Panc1 (cell line): ENCODE data around the gene IL16. TPM values are rescaled to one million over a fixed set of nuclear protein-coding genes. Genes with fewer than 3 reads are reported as not detected.

ENCODE experiments used
- ATAC-seq: fragments of 200-7000 bp; cut with Tn5 transposase; 2 replicates; pipeline ENCODE4 v1.9.1; 2020; ENCODE audit warnings: mild to moderate bottlenecking, moderate library complexity
- BruUV-seq: library from RNA; stranded (reverse); fragments of 400-500 nt; replicated peaks from 2 replicates; lab custom pipeline; 2021; lab: Mats Ljungman, UMichigan
- CTCF ChIA-PET: fragments of 300-600 bp; sonication (Branson Sonifier 250); formaldehyde crosslinking; loops from one replicate; lab custom pipeline; 2022; ENCODE audit warnings: antibody characterized with exemption; lab: Charles Lee
- POLR2A ChIA-PET: fragments of 300-600 bp; sonication (Branson Sonifier 250); formaldehyde crosslinking; loops from one replicate; lab custom pipeline; 2022; ENCODE audit warnings: antibody characterized with exemption; lab: Charles Lee
- DNase-seq: peaks from one replicate; pipeline ENCODE4 v3.0.0-alpha.2; 2010; ENCODE audit warnings: low read depth, low spot score
- H3K27ac ChIP-seq: 2 replicates; pipeline ENCODE4 v1.5.1; 2011; ENCODE audit warnings: mild to moderate bottlenecking, low read length, inconsistent platforms
- H3K27me3 ChIP-seq: fragments of 200-500 bp; sonication (Bioruptor generic); 2 replicates; pipeline ENCODE4 v1.6.0; 2014; ENCODE audit warnings: low read length, inconsistent platforms; ENCODE audit not compliant: control insufficient read depth, insufficient read depth
- H3K36me3 ChIP-seq: fragments of 200-500 bp; sonication (Bioruptor generic); 2 replicates; pipeline ENCODE4 v1.5.1; 2014; ENCODE audit warnings: inconsistent platforms, mild to moderate bottlenecking, low read length, moderate library complexity; ENCODE audit not compliant: control insufficient read depth, insufficient read depth
- H3K4me1 ChIP-seq: 2 replicates; pipeline ENCODE4 v1.5.1; 2011; ENCODE audit warnings: inconsistent platforms, mild to moderate bottlenecking, low read length, moderate library complexity; ENCODE audit not compliant: control insufficient read depth, insufficient read depth
- H3K4me3 ChIP-seq, 2 experiments: 2 replicates each; pipeline ENCODE4 v1.5.1; 2011 to 2012; ENCODE audit warnings: low read depth in 2 of 2, low read length in 2 of 2, mild to moderate bottlenecking in 2 of 2, inconsistent platforms in 1 of 2, moderate library complexity in 1 of 2
- H3K9me3 ChIP-seq: fragments of 200-500 bp; sonication (Bioruptor generic); 2 replicates; pipeline ENCODE4 v1.5.1; 2014; ENCODE audit warnings: low read depth, mild to moderate bottlenecking, inconsistent platforms, low read length, moderate library complexity; ENCODE audit not compliant: control insufficient read depth, insufficient read depth
- CTCF ChIP-seq: fragments of 450-650 bp; IDR thresholded peaks from 2 replicates; pipeline ENCODE4 v1.5.1; 2017; ENCODE audit warnings: mild to moderate bottlenecking
- POLR2AphosphoS5 ChIP-seq: IDR thresholded peaks from 2 replicates; pipeline ENCODE4 v1.6.1; 2012; ENCODE audit warnings: mild to moderate bottlenecking, low read depth, low read length, moderate library complexity
- REST ChIP-seq, 2 experiments: IDR thresholded peaks; 2 replicates each; pipeline ENCODE4 v1.6.1; 2011 to 2012; ENCODE audit warnings: low read depth in 2 of 2, control low read depth in 1 of 2, low read length in 1 of 2, mild to moderate bottlenecking in 1 of 2, moderate library complexity in 1 of 2; ENCODE audit not compliant: insufficient read depth in 1 of 2
- SIN3A ChIP-seq: IDR thresholded peaks from 2 replicates; pipeline ENCODE4 v1.6.1; 2012; ENCODE audit warnings: low read depth, mild to moderate bottlenecking, low read length, moderate library complexity, borderline replicate concordance; ENCODE audit not compliant: insufficient read depth
- TCF7L2 ChIP-seq: IDR thresholded peaks from 2 replicates; pipeline ENCODE4 v1.6.1; 2011; ENCODE audit warnings: mild to moderate bottlenecking, low read depth, low read length, inconsistent platforms
- in situ Hi-C: cut with HindIII; loops from 2 replicates; pipeline ENCODE4 v1.10.0; 2016; ENCODE audit warnings: low sequenced_read_pairs, low pct_unique_long_range_greater_than_20kb
- intact Hi-C: fragments of 100-400 bp; cut with micrococcal nuclease; formaldehyde crosslinking; loops from one replicate; pipeline ENCODE4 v1.10.0; 2022; ENCODE audit not compliant: unreplicated experiment
- total RNA-seq: library from RNA; stranded (reverse); gene quantifications from one replicate; pipeline ENCODE4 v1.2.1, GENCODE V29; 2021; ENCODE audit not compliant: unreplicated experiment

Gene IL16
- total RNA-seq, 1 experiment from 2014 or later, result 1.0 TPM

GRCh38 chr15:81334768-81335435, 138.2 kb downstream of the IL16 start:
- DNase-seq, result no peak
- no peak for ATAC-seq
- Histone ChIP-seq H3K4me3 (no peak overlapping the region), H3K4me1 (peaks cover 5% of the 10 kb centered on the region; the same call in 1 of the 2 replicates), H3K27me3 (peaks cover 2% of the 10 kb centered on the region), H3K27ac (no peak overlapping the region), H3K36me3 (no peaks in the 10 kb centered on the region), H3K9me3 (no peaks in the 10 kb centered on the region)
- BruUV-seq, result no TSS peak
- TF ChIP-seq CTCF (no peak), SIN3A (no peak), REST (IDR thresholded peaks at IDR 0.05; ENCODE audit: insufficient read depth in 1 of 2, low read depth in 2 of 2, low read length in 1 of 2) (no peak), POLR2AphosphoS5 (no peak), TCF7L2 (no peak)
- POLR2A ChIA-PET, result no interaction called here
- CTCF ChIA-PET, result interaction anchor here (0.7 kb wide), 1 partner anchor 11 kb away, joined by 3 read pairs; the partner anchor contains the start of gene STARD5
- intact Hi-C loops, result no loop called here
- in situ Hi-C loops, result no loop called here

GRCh38 chr15:81335631-81336030, 139.0 kb downstream of the IL16 start:
- in situ Hi-C loops, result no loop called here
- intact Hi-C loops, result no loop called here
- Histone ChIP-seq H3K27me3 (peaks cover 3% of the 10 kb centered on the region), H3K4me1 (peaks cover 5% of the 10 kb centered on the region; the same call in 1 of the 2 replicates), H3K9me3 (no peaks in the 10 kb centered on the region), H3K4me3 (no peak overlapping the region), H3K36me3 (no peaks in the 10 kb centered on the region), H3K27ac (no peak overlapping the region)
- no peak for DNase-seq
- POLR2A ChIA-PET, result no interaction called here
- no TSS peak for BruUV-seq
- no peak for ATAC-seq
- CTCF ChIA-PET, result interaction anchor here (0.7 kb wide), 1 partner anchor 12 kb away, joined by 3 read pairs; the partner anchor contains the start of gene STARD5
- TF ChIP-seq POLR2AphosphoS5, result no peak
- TF ChIP-seq TCF7L2, result no peak
- TF ChIP-seq SIN3A, result no peak
- TF ChIP-seq REST (IDR thresholded peaks at IDR 0.05; ENCODE audit: insufficient read depth in 1 of 2, low read depth in 2 of 2, low read length in 1 of 2), result no peak
- no peak for TF ChIP-seq CTCF
